HEK293 (cell line): ENCODE data around the gene CRB2.

Experiments used
- ATF2 ChIP-seq: fragments of 450-650 bp; formaldehyde crosslinking; IDR thresholded peaks from 2 replicates; pipeline ENCODE4 v1.5.1; 2016; ENCODE audit warnings: missing biosample characterization, missing genetic modification characterization, low read depth
- CTCF ChIP-seq: fragments of 450-650 bp; formaldehyde crosslinking; IDR thresholded peaks from 2 replicates; pipeline ENCODE4 v1.5.1; 2016; ENCODE audit warnings: missing biosample characterization, missing genetic modification characterization
- HOXA7 ChIP-seq: sonication (generic); formaldehyde crosslinking; IDR thresholded peaks from 2 replicates; pipeline ENCODE4 v1.8.1; 2022; ENCODE audit warnings: missing genetic modification reagents, borderline replicate concordance
- KLF10 ChIP-seq: fragments of 450-650 bp; IDR thresholded peaks from 2 replicates; pipeline ENCODE4 v1.5.1; 2018; ENCODE audit warnings: missing biosample characterization, mild to moderate bottlenecking, missing genetic modification characterization
- KLF16 ChIP-seq: fragments of 450-650 bp; formaldehyde crosslinking; IDR thresholded peaks from 2 replicates; pipeline ENCODE4 v1.5.1; 2017; ENCODE audit warnings: missing biosample characterization, missing genetic modification characterization
- PRDM6 ChIP-seq: fragments of 450-650 bp; formaldehyde crosslinking; IDR thresholded peaks from 2 replicates; pipeline ENCODE4 v1.5.1; 2017; ENCODE audit warnings: missing biosample characterization, missing genetic modification characterization
- SETDB1 ChIP-seq: IDR thresholded peaks from one replicate; pipeline ENCODE4 v1.6.1; 2017; ENCODE audit warnings: mild to moderate bottlenecking, low read length, moderate library complexity, mixed read lengths; ENCODE audit not compliant: insufficient read length
- SP3 ChIP-seq: fragments of 450-650 bp; formaldehyde crosslinking; IDR thresholded peaks from 2 replicates; pipeline ENCODE4 v1.5.1; 2016; ENCODE audit warnings: missing biosample characterization, missing genetic modification characterization
- ZFP37 ChIP-seq: fragments of 450-650 bp; formaldehyde crosslinking; IDR thresholded peaks from 2 replicates; pipeline ENCODE4 v1.5.1; 2016; ENCODE audit warnings: missing biosample characterization, missing genetic modification characterization
- ZNF274 ChIP-seq, 2 experiments: fragments of 200-500 bp in 1 of 2; fragments of 450-650 bp in 1 of 2; sonication (Bioruptor generic) in 1 of 2; formaldehyde crosslinking in 1 of 2; IDR thresholded peaks; 2 replicates each; pipeline versions ENCODE4 v1.5.1 to v1.6.1; 2014 to 2016; ENCODE audit warnings: borderline replicate concordance in 1 of 2, inconsistent platforms in 1 of 2, low read length in 1 of 2, missing biosample characterization in 1 of 2, missing genetic modification characterization in 1 of 2
- ZNF560 ChIP-seq: fragments of 450-650 bp; formaldehyde crosslinking; IDR thresholded peaks from 2 replicates; pipeline ENCODE4 v1.5.1; 2017; ENCODE audit warnings: missing biosample characterization, missing genetic modification characterization, borderline replicate concordance
- ZNF624 ChIP-seq: fragments of 450-650 bp; formaldehyde crosslinking; IDR thresholded peaks from 2 replicates; pipeline ENCODE4 v1.5.1; 2017; ENCODE audit warnings: missing biosample characterization, missing genetic modification characterization
- ZNF704 ChIP-seq: fragments of 450-650 bp; formaldehyde crosslinking; IDR thresholded peaks from 2 replicates; pipeline ENCODE4 v1.5.1; 2016; ENCODE audit warnings: missing biosample characterization, missing genetic modification characterization

GRCh38 chr9:123335986-123336329, 20.0 kb upstream of the CRB2 start:
- TF ChIP-seq CTCF (no peak), SETDB1 (no peak), ATF2 (tag by site-specific recombination) (no peak), ZNF624 (no peak), KLF16 (tag by site-specific recombination) (no peak), ZNF274 (IDR thresholded peaks at IDR 0.05; ENCODE audit: low read length) (no peak), ZNF274 (tag by site-specific recombination; IDR thresholded peaks at IDR 0.05; ENCODE audit: borderline replicate concordance) (no peak), ZFP37 (tag by site-specific recombination) (no peak), SP3 (tag by site-specific recombination) (no peak), KLF10 (tag by site-specific recombination) (no peak), HOXA7 (CRISPR knock-in tag) (no peak), ZNF560 (tag by site-specific recombination) (no peak), PRDM6 (tag by site-specific recombination) (no peak), ZNF704 (no peak)
